ENCODE measurements around the gene CCDC167.

The CCDC167 gene

GRCh38 chr6:37489697-37490336 is 9.9 kb downstream of the CCDC167 start:
- no peak for DNase-seq (ENCODE audit: low read depth in 2 of 2)

- no peak for DNase-seq (ENCODE audit: low read depth in 2 of 2)
Measured at GRCh38 chr6:37488476-37488875, 11.2 kb downstream of the CCDC167 start.

- DNase-seq (ENCODE audit: low read depth in 2 of 2): no peak
Measured at GRCh38 chr6:37487591-37488380, 11.9 kb downstream of the CCDC167 start.

- DNase-seq (ENCODE audit: low read depth in 2 of 2): no peak
Measured at GRCh38 chr6:37486121-37486839, 13.4 kb downstream of the CCDC167 start.

GRCh38 chr6:37485291-37485702 is 14.4 kb downstream of the CCDC167 start:
- no peak for DNase-seq (ENCODE audit: low read depth in 2 of 2)

- no peak for DNase-seq (ENCODE audit: low read depth in 2 of 2)
Measured at GRCh38 chr6:37484786-37485170, 14.9 kb downstream of the CCDC167 start.

- peak; percentile 51 to 61 for DNase-seq (ENCODE audit: low read depth in 2 of 2)
Measured at GRCh38 chr6:37483917-37484785, 15.5 kb downstream of the CCDC167 start.

GRCh38 chr6:37483252-37483901 is 16.3 kb downstream of the CCDC167 start:
- no peak for DNase-seq (ENCODE audit: low read depth in 2 of 2)

GRCh38 chr6:37482606-37483251 is 17.0 kb downstream of the CCDC167 start:
- no peak for DNase-seq (ENCODE audit: low read depth in 2 of 2)

GRCh38 chr6:37481711-37482605 is 17.7 kb downstream of the CCDC167 start:
- DNase-seq (ENCODE audit: low read depth in 2 of 2): no peak

GRCh38 chr6:37480951-37481534 is 18.6 kb downstream of the CCDC167 start:
- DNase-seq (ENCODE audit: low read depth in 2 of 2): no peak

GRCh38 chr6:37480118-37480736 is 19.5 kb downstream of the CCDC167 start:
- DNase-seq (ENCODE audit: low read depth in 2 of 2): no peak

GRCh38 chr6:37479266-37479854 is 20.3 kb downstream of the CCDC167 start:
- no peak for DNase-seq (ENCODE audit: low read depth in 2 of 2)

- no peak for DNase-seq (ENCODE audit: low read depth in 2 of 2)
Measured at GRCh38 chr6:37478827-37479226, 20.9 kb downstream of the CCDC167 start.

GRCh38 chr6:37477656-37478435 is 21.8 kb downstream of the CCDC167 start:
- no peak for DNase-seq (ENCODE audit: low read depth in 2 of 2)

GRCh38 chr6:37477191-37477590 is 22.5 kb downstream of the CCDC167 start:
- DNase-seq (ENCODE audit: low read depth in 2 of 2): no peak

GRCh38 chr6:37474316-37474715 is 25.4 kb downstream of the CCDC167 start:
- no peak for DNase-seq (ENCODE audit: low read depth in 2 of 2)
